ENCODE data around the gene FANCC.

Gene FANCC

DNA sequence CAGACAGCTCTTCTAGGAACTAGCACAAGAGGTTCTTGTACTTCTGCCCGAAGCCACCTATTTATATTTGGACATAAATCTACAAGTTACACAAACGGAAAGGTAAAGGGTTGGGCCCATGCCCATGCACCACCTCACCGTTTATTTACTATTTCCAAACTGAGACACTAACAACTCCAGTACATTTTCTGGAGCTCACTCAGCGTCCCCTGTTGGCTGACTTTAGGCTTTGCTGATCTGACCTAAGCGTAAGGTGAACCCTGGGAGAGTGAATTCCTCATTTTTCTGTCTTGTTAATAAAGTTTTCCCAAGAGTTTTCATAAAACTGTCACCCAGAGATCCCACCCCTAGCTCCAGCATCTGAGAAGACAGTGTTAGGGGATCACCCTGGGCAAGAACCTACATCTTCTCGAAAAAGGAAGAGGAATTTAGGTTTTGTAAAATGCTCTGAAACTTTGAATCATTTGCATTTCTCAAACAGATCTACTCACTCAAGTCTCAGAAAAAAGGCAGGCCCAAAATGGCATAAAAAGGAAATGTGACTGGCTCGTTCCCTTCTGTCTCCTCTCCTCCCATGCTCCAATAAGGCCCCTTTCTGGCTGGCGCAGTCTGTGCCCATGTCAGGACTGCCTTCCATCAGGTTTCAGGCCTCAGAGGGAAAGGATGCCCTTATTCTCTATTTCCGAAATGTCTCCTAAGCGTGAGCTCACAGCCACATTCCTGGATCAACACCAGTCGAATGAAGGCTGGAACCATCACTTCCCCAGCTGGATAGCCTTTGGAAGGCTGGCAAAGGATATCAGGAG lies 201.3 kb downstream of the FANCC start:
- Mint-ChIP-seq H3K4me3 (no peak overlapping the region), H3K27me3 (ENCODE audit: low read depth) (no peaks in the 10 kb centered on the region), H3K36me3 (ENCODE audit: low read depth) (peaks cover 24% of the 10 kb centered on the region), H3K9me3 (no peaks in the 10 kb centered on the region), H3K4me1 (peaks cover 19% of the 10 kb centered on the region), H3K27ac (peak overlapping the region in 2 of 3 experiments; percentile 55 to 68)
- TF ChIP-seq, protein P1, sequence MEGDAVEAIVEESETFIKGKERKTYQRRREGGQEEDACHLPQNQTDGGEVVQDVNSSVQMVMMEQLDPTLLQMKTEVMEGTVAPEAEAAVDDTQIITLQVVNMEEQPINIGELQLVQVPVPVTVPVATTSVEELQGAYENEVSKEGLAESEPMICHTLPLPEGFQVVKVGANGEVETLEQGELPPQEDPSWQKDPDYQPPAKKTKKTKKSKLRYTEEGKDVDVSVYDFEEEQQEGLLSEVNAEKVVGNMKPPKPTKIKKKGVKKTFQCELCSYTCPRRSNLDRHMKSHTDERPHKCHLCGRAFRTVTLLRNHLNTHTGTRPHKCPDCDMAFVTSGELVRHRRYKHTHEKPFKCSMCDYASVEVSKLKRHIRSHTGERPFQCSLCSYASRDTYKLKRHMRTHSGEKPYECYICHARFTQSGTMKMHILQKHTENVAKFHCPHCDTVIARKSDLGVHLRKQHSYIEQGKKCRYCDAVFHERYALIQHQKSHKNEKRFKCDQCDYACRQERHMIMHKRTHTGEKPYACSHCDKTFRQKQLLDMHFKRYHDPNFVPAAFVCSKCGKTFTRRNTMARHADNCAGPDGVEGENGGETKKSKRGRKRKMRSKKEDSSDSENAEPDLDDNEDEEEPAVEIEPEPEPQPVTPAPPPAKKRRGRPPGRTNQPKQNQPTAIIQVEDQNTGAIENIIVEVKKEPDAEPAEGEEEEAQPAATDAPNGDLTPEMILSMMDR (IDR thresholded peaks at IDR 0.05; ENCODE audit: unreplicated experiment in 3 of 3): no peak

DNA sequence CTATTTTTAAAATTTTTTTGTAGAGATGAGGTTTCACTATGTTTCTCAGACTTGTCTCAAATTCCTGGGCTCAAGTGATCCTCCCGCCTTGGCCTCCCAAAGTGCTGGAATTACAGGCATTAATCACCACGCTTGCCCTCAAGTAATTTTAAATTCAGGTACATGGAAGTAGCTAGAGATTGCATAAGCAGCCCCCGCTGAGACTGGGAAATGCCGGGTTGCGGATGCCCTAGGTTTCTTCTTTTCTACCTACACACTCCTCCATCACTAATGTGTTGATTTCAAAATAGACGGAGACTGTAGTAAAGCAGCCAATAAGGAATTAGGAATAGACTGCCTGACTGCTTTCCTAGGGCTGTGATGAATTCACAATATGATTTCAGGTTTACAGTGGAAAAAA lies 202.4 kb downstream of the FANCC start:
- no peaks in the 10 kb centered on the region for H3K9me3 Mint-ChIP-seq
- H3K27me3 Mint-ChIP-seq (ENCODE audit: low read depth): no peaks in the 10 kb centered on the region
- H3K36me3 Mint-ChIP-seq (ENCODE audit: low read depth): peaks cover 24% of the 10 kb centered on the region

DNA sequence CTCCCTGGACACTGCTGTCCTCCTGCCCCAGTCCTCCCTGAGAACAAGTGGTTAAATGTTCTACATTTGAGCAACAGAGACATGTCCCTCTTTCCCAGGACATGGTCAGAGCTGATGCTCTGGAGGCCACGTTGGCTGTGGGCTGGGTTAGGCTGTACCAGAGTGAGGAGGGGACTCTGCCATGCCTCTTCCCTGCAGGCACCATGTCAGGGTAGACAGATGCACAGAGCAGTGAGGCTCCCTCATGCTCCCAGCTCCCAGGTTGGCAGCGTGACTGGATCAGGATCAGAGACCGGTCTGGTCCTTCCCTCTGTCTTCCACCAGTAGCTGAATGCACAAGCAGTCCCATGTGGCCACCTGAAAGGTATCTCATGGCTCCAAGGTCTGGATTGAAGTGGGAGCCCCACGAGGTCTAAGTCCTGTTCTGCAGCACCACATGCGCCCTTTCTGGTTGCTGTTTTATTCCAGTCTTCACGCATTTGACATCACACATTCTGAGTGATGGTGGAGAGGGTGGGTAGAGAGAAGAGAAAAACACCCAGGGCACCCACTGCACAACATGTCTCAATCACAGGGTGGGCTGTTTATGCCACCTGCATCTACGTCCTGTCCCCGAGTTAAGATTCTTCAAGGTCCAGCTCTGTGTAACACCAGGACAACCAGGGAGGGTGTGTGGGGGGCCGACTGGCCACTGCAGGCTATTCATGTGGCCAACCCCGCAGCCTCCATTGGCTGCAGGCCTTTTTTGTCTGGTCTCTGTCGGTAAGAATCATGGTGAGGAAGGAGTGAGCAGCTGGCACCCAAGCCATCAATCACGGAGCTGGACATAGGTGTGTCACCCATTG lies 204.9 kb downstream of the FANCC start:
- TF ChIP-seq, protein P1 (IDR thresholded peaks at IDR 0.05; ENCODE audit: unreplicated experiment in 3 of 3): no peak
- H3K36me3 Mint-ChIP-seq (ENCODE audit: low read depth): peaks cover 38% of the 10 kb centered on the region
- H3K4me3 Mint-ChIP-seq: no peak overlapping the region
- no peak overlapping the region for H3K27ac Mint-ChIP-seq
- H3K4me1 Mint-ChIP-seq: peaks cover 18% of the 10 kb centered on the region
- no peaks in the 10 kb centered on the region for H3K9me3 Mint-ChIP-seq
- H3K27me3 Mint-ChIP-seq (ENCODE audit: low read depth): no peaks in the 10 kb centered on the region

More for the DNA sequence above, 202.4 kb downstream of the FANCC start:
- Mint-ChIP-seq H3K27ac (no peak overlapping the region), H3K4me3 (no peak overlapping the region), H3K4me1 (peaks cover 16% of the 10 kb centered on the region)
- TF ChIP-seq, protein P1 (IDR thresholded peaks at IDR 0.05; ENCODE audit: unreplicated experiment in 3 of 3): no peak

DNA sequence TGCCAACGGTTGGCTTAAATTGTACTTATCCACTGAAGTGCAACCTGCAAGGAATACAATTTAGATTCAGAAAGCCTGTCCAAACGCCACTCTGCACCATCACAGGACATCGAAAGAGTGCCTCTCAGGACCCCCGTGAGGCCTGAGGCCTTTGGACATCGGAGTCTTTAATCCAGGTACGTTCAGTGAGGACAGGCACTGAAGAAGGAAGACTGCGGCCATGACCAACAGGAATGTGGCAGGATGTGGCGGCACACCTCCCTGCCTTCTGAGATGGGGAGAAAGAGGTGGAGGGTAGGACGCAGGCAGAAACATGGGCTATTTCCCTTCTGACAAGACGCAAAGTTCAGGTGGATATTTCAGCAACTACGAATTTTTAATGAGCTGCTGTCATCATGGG lies 205.8 kb downstream of the FANCC start:
- Mint-ChIP-seq H3K9me3 (no peaks in the 10 kb centered on the region), H3K27ac (no peak overlapping the region), H3K4me1 (peaks cover 17% of the 10 kb centered on the region), H3K4me3 (no peak overlapping the region), H3K27me3 (ENCODE audit: low read depth) (no peaks in the 10 kb centered on the region), H3K36me3 (ENCODE audit: low read depth) (peaks cover 48% of the 10 kb centered on the region)
- TF ChIP-seq, protein P1 (IDR thresholded peaks at IDR 0.05; ENCODE audit: unreplicated experiment in 3 of 3): no peak

DNA sequence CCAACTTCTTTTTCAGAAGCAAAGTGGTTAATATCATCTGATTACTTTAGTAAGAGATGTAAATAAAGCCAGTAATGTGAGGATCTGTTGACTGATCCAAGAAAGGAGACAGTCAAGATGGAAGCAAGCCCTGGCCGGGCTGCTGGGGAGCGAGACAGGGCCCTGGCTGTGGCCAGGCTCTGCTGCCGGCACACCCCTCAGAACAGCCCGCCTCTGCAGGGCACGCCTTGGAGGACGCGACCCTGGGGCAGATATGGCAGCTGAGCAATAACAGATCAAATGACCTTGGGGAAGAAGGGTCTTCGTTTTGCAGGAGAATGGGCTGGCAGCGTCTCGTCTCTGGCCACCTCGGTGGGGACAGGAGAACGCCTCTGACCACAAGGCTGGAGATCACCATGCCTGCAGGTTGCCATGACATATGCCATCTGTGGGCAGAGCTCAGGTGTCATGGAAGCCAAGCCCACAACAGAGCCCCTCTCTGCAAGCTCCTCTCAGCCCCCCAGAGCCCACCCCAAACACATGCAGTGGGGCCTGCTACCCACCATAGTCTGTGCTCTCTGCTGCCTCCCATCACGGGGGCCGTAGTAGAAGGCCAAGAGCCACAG lies 206.5 kb downstream of the FANCC start:
- TF ChIP-seq, protein P1 (IDR thresholded peaks at IDR 0.05; ENCODE audit: unreplicated experiment in 3 of 3): no peak
- H3K27ac Mint-ChIP-seq: no peak overlapping the region
- no peaks in the 10 kb centered on the region for H3K27me3 Mint-ChIP-seq (ENCODE audit: low read depth)
- H3K36me3 Mint-ChIP-seq (ENCODE audit: low read depth): peaks cover 52% of the 10 kb centered on the region
- H3K9me3 Mint-ChIP-seq: no peaks in the 10 kb centered on the region
- no peak overlapping the region for H3K4me3 Mint-ChIP-seq
- peaks cover 14% of the 10 kb centered on the region for H3K4me1 Mint-ChIP-seq

Data from nephron (organoid).